Measurements from ENCODE around the gene USP6NL. TPM values are rescaled to one million over a fixed set of nuclear protein-coding genes. Genes with fewer than 3 reads are reported as not detected.

Gene USP6NL
- total RNA-seq, 1 experiment from 2014 or later = 24.6 TPM

DNA sequence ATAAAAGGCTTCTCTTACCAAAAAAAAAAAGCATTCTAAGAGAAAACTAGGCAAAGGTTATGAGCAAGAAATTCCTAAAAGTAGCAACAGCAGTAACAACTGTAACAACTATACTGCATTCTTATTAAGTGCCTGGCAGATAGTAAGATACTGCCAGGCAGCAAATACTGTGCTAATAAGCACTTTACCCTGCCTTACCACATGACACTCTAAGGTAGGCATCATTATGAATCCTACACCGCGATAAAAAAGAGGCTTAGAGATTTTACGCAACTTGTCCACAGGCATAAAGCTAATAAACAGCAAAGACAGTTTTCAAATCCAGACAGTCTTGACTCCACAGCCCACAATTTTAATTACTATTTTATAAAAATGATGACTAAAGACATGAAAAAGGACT, 83.2 kb downstream of the USP6NL start (continued):
- TF ChIP-seq CBX3 (IDR thresholded peaks at IDR 0.05; ENCODE audit: low read depth) (no peak), POLR2A (IDR thresholded peaks at IDR 0.05; ENCODE audit: borderline replicate concordance, extremely low read depth, insufficient read depth, insufficient read length) (no peak), SRF (IDR thresholded peaks at IDR 0.05; ENCODE audit: low read depth) (no peak), POLR2AphosphoS5 (IDR thresholded peaks at IDR 0.05; ENCODE audit: low read depth, low read length) (no peak)

DNA sequence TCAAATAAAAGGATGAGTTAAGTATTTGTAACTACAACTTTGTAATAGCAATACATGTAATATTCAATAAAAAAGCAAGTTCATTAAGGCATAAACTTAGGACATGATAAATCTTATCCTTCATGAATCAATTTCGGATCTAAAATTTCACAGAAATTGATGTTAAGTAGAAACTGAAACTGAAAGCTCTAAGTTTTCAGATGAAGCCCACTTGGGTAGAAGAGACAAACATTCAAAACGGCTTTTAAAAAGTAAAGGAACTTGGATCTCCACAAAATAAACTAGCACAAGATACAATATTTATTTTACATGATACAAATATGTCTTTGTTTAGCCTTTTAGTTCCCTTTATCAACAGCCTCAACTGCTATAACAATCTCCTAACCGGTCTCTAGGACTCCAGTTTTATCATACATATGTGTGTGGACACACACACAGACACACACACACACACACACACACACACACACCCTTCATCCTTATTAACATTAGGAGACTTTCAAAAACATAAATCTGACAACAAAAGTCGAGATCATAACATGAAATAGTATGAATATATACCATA, 83.7 kb downstream of the USP6NL start:
- no peak for DNase-seq (ENCODE audit: low read depth, low spot score)
- no peak for ATAC-seq
- ChIA-PET CTCF (no interaction called here), POLR2A (no interaction called here), RAD21 (ENCODE audit: low non-redundant PET in 1 of 2, low total read pairs in 2 of 2, uncharacterized antibody in 2 of 2, unreplicated experiment in 2 of 2) (no interaction called here)
- no peak overlapping the region for H2AFZ ChIP-seq (ENCODE audit: low read depth, low read length, poor library complexity, severe bottlenecking)
- H3K9me3 ChIP-seq (ENCODE audit: control insufficient read depth in 1 of 2, insufficient read depth in 1 of 2, low read depth in 1 of 2, low read length in 2 of 2) = no peaks in the 10 kb centered on the region
- H4K20me1 ChIP-seq (ENCODE audit: insufficient read depth) = no peaks in the 10 kb centered on the region
- no peaks in the 10 kb centered on the region for H3K36me3 ChIP-seq (ENCODE audit: control insufficient read depth in 1 of 2, insufficient read depth in 2 of 2, low read length in 2 of 2)
- H3K4me1 ChIP-seq (ENCODE audit: control insufficient read depth in 1 of 2, insufficient read depth in 2 of 2, low read length in 2 of 2) = no peaks in the 10 kb centered on the region
- no peak overlapping the region for H3K9ac ChIP-seq (ENCODE audit: low read length)
- no peak overlapping the region for H3K4me3 ChIP-seq (replicated peaks in 1 of 2; ENCODE audit: low read depth in 1 of 2, low read length in 2 of 2)
- intact Hi-C loops (cut with micrococcal nuclease) = no loop called here
- H3K79me2 ChIP-seq (ENCODE audit: insufficient read depth, low read length) = peaks cover 33% of the 10 kb centered on the region
- H3K27me3 ChIP-seq (ENCODE audit: insufficient read depth, low read length) = no peaks in the 10 kb centered on the region
- TF ChIP-seq, protein P1, sequence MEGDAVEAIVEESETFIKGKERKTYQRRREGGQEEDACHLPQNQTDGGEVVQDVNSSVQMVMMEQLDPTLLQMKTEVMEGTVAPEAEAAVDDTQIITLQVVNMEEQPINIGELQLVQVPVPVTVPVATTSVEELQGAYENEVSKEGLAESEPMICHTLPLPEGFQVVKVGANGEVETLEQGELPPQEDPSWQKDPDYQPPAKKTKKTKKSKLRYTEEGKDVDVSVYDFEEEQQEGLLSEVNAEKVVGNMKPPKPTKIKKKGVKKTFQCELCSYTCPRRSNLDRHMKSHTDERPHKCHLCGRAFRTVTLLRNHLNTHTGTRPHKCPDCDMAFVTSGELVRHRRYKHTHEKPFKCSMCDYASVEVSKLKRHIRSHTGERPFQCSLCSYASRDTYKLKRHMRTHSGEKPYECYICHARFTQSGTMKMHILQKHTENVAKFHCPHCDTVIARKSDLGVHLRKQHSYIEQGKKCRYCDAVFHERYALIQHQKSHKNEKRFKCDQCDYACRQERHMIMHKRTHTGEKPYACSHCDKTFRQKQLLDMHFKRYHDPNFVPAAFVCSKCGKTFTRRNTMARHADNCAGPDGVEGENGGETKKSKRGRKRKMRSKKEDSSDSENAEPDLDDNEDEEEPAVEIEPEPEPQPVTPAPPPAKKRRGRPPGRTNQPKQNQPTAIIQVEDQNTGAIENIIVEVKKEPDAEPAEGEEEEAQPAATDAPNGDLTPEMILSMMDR (IDR thresholded peaks at IDR 0.05 in 2 of 3, conservative IDR thresholded peaks at IDR 0.05 in 1 of 3; ENCODE audit: borderline replicate concordance in 1 of 3, insufficient read depth in 1 of 3, low read depth in 2 of 3, low read length in 2 of 3) = no peak
- TF ChIP-seq CBX3 (IDR thresholded peaks at IDR 0.05; ENCODE audit: low read depth) = no peak
- TF ChIP-seq, protein P2, sequence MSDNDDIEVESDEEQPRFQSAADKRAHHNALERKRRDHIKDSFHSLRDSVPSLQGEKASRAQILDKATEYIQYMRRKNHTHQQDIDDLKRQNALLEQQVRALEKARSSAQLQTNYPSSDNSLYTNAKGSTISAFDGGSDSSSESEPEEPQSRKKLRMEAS (IDR thresholded peaks at IDR 0.05) = no peak
- no peak for TF ChIP-seq SP1 (IDR thresholded peaks at IDR 0.05; ENCODE audit: low read depth)
- TF ChIP-seq YY1 (IDR thresholded peaks at IDR 0.05; ENCODE audit: extremely low read depth, insufficient replicate concordance, low read depth, low read length) = no peak
- TF ChIP-seq RAD21 (IDR thresholded peaks at IDR 0.05; ENCODE audit: low read depth) = no peak
- TF ChIP-seq CEBPB (IDR thresholded peaks at IDR 0.05; ENCODE audit: low read depth) = no peak
- no peak for TF ChIP-seq EZH2phosphoT487 (IDR thresholded peaks at IDR 0.05; ENCODE audit: borderline replicate concordance)
- no peak for TF ChIP-seq ELF1 (IDR thresholded peaks at IDR 0.05; ENCODE audit: borderline replicate concordance, low read depth)
- no peak for TF ChIP-seq SRF (IDR thresholded peaks at IDR 0.05; ENCODE audit: low read depth)
- TF ChIP-seq JUND (IDR thresholded peaks at IDR 0.05) = no peak
- no peak for TF ChIP-seq FOSL1 (IDR thresholded peaks at IDR 0.05; ENCODE audit: low read depth)
- TF ChIP-seq ZNF274 (IDR thresholded peaks at IDR 0.05; ENCODE audit: low read depth, low read length) = no peak
- no peak for TF ChIP-seq POLR2AphosphoS5 (IDR thresholded peaks at IDR 0.05; ENCODE audit: low read depth, low read length)
- TF ChIP-seq, protein P3, sequence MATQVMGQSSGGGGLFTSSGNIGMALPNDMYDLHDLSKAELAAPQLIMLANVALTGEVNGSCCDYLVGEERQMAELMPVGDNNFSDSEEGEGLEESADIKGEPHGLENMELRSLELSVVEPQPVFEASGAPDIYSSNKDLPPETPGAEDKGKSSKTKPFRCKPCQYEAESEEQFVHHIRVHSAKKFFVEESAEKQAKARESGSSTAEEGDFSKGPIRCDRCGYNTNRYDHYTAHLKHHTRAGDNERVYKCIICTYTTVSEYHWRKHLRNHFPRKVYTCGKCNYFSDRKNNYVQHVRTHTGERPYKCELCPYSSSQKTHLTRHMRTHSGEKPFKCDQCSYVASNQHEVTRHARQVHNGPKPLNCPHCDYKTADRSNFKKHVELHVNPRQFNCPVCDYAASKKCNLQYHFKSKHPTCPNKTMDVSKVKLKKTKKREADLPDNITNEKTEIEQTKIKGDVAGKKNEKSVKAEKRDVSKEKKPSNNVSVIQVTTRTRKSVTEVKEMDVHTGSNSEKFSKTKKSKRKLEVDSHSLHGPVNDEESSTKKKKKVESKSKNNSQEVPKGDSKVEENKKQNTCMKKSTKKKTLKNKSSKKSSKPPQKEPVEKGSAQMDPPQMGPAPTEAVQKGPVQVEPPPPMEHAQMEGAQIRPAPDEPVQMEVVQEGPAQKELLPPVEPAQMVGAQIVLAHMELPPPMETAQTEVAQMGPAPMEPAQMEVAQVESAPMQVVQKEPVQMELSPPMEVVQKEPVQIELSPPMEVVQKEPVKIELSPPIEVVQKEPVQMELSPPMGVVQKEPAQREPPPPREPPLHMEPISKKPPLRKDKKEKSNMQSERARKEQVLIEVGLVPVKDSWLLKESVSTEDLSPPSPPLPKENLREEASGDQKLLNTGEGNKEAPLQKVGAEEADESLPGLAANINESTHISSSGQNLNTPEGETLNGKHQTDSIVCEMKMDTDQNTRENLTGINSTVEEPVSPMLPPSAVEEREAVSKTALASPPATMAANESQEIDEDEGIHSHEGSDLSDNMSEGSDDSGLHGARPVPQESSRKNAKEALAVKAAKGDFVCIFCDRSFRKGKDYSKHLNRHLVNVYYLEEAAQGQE (IDR thresholded peaks at IDR 0.05; ENCODE audit: low read depth) = no peak
- no peak for TF ChIP-seq EGR1 (IDR thresholded peaks at IDR 0.05; ENCODE audit: low read depth)
- TF ChIP-seq POLR2A (IDR thresholded peaks at IDR 0.05; ENCODE audit: borderline replicate concordance, extremely low read depth, insufficient read depth, insufficient read length) = no peak
- TF ChIP-seq EZH2 (IDR thresholded peaks at IDR 0.05) = no peak
- TF ChIP-seq TCF7L2 (IDR thresholded peaks at IDR 0.05; ENCODE audit: borderline replicate concordance, extremely low read depth, insufficient read depth, insufficient read length) = no peak
- no peak overlapping the region for H3K4me2 ChIP-seq (ENCODE audit: low read length)
- no peaks in the 10 kb centered on the region for H3K9me2 ChIP-seq (ENCODE audit: insufficient read depth)
- BruUV-seq (replicated peaks) = no TSS peak
- H3K27ac ChIP-seq (ENCODE audit: low read depth, low read length) = no peak overlapping the region
